Naive thymus-derived CD4-positive, alpha-beta T cell (primary cell): ENCODE measurements around the gene PSORS1C2. TPM values are rescaled to one million over a fixed set of nuclear protein-coding genes. Genes with fewer than 3 reads are reported as not detected.
"Not testable (repeated sequence)": the region's sequence is repeated elsewhere in the genome, so short reads cannot be mapped to it uniquely, and the experiment has no call there.

Experiments
- ATAC-seq: fragments of 150-1000 bp; cut with Tn5 transposase; 2 replicates; pipeline ENCODE4 v1.10.0; 2021; ENCODE audit warnings: mild to moderate bottlenecking, moderate library complexity
- CTCF ChIA-PET: fragments of 350-600 bp; sonication (Branson Sonifier 250); formaldehyde crosslinking; loops from one replicate; lab custom pipeline; 2021; ENCODE audit warnings: antibody characterized with exemption; lab: Charles Lee
- POLR2A ChIA-PET: fragments of 350-600 bp; sonication (Branson Sonifier 250); formaldehyde crosslinking; loops from one replicate; lab custom pipeline; 2021; ENCODE audit warnings: antibody characterized with exemption, inconsistent platforms; lab: Charles Lee
- DNase-seq, 9 donors: peaks; one replicate each; pipeline versions ENCODE4 v3.0.0 to v3.0.0-alpha.2; 2020 to 2022; ENCODE audit warnings: mixed read lengths in 1 of 9
- H3K27ac ChIP-seq: one replicate; pipeline ENCODE4 v1.7.0; 2013; ENCODE audit warnings: mild to moderate bottlenecking, low read depth, low read length, moderate library complexity
- H3K27me3 ChIP-seq, 2 donors: one replicate each; pipeline ENCODE4 v1.7.0; 2013; ENCODE audit warnings: low read length in 2 of 2, mild to moderate bottlenecking in 2 of 2, moderate library complexity in 2 of 2; ENCODE audit not compliant: control insufficient read depth in 2 of 2, insufficient read depth in 2 of 2
- H3K36me3 ChIP-seq, 3 experiments: 1 replicate in 2 of 3; 2 replicates in 1 of 3; pipeline ENCODE4 v1.7.0; 2013; ENCODE audit warnings: low read length in 3 of 3, mild to moderate bottlenecking in 3 of 3, moderate library complexity in 1 of 3; ENCODE audit not compliant: insufficient read depth in 3 of 3, control insufficient read depth in 2 of 3
- H3K4me1 ChIP-seq, 2 donors: one replicate each; pipeline ENCODE4 v1.7.0; 2013; ENCODE audit warnings: low read length in 2 of 2, mild to moderate bottlenecking in 2 of 2, moderate library complexity in 1 of 2; ENCODE audit not compliant: control insufficient read depth in 2 of 2, insufficient read depth in 2 of 2
- H3K4me3 ChIP-seq: 2 replicates; pipeline ENCODE4 v1.7.0; 2013; ENCODE audit warnings: mild to moderate bottlenecking, low read length
- H3K9me3 ChIP-seq, 3 experiments: 1 replicate in 2 of 3; 2 replicates in 1 of 3; pipeline ENCODE4 v1.7.0; 2013; ENCODE audit warnings: low read length in 3 of 3; ENCODE audit not compliant: control insufficient read depth in 2 of 3
- H3K27ac Mint-ChIP-seq, 9 donors: one replicate each; pipeline ENCODE4 v1.8.0; 2020 to 2022; ENCODE audit warnings: mixed read lengths in 9 of 9, mild to moderate bottlenecking in 8 of 9, moderate library complexity in 5 of 9, inconsistent platforms in 2 of 9
- H3K27me3 Mint-ChIP-seq, 5 donors: one replicate each; pipeline ENCODE4 v1.8.0; 2021 to 2022; ENCODE audit warnings: mixed read lengths in 5 of 5, mild to moderate bottlenecking in 1 of 5
- H3K36me3 Mint-ChIP-seq, 5 donors: one replicate each; pipeline ENCODE4 v1.8.0; 2020 to 2022; ENCODE audit warnings: mixed read lengths in 5 of 5, mild to moderate bottlenecking in 3 of 5, inconsistent platforms in 1 of 5
- H3K4me1 Mint-ChIP-seq, 7 donors: one replicate each; pipeline ENCODE4 v1.8.0; 2020 to 2022; ENCODE audit warnings: mixed read lengths in 7 of 7, mild to moderate bottlenecking in 3 of 7, inconsistent platforms in 1 of 7
- H3K4me3 Mint-ChIP-seq, 10 donors: one replicate each; pipeline ENCODE4 v1.8.0; 2020 to 2022; ENCODE audit warnings: mild to moderate bottlenecking in 10 of 10, mixed read lengths in 10 of 10, moderate library complexity in 6 of 10, inconsistent platforms in 2 of 10
- H3K9me3 Mint-ChIP-seq, 11 donors: one replicate each; pipeline ENCODE4 v1.8.0; 2020 to 2022; ENCODE audit warnings: mixed read lengths in 11 of 11, mild to moderate bottlenecking in 4 of 11, inconsistent platforms in 1 of 11, moderate library complexity in 1 of 11
- intact Hi-C, 2 donors: fragments of 100-400 bp; cut with micrococcal nuclease; formaldehyde crosslinking; loops; one replicate each; pipeline ENCODE4 v1.15.1; 2023
- polyA plus RNA-seq, 2 donors: library from polyadenylated mRNA; unstranded; fragments of 300-500 nt; fragmentation: Illumina TruSeq; gene quantifications; one replicate each; pipeline ENCODE4 v1.2.3, GENCODE V29; 2021
- total RNA-seq, 6 experiments: library from RNA in 5 of 6; stranded (reverse) in 5 of 6; gene quantifications; 1 replicate in 5 of 6; 2 replicates in 1 of 6; pipeline ENCODE4 v1.2.3 and lab custom pipeline; 2021 to 2026

The PSORS1C2 gene
- total and polyA plus RNA-seq, 7 experiments from 2014 or later = not detected

- Histone ChIP-seq H3K27ac (no peak overlapping the region), H3K4me1 (no peaks in the 10 kb centered on the region), H3K27me3 (no peaks in the 10 kb centered on the region), H3K36me3 (no peaks in the 10 kb centered on the region), H3K4me3 (no peak overlapping the region), H3K9me3 (no peaks in the 10 kb centered on the region)
- Mint-ChIP-seq H3K4me1 (peaks cover 0 to 6% (median 0%) of the 10 kb centered on the region in 7 donors), H3K27ac (no peak overlapping the region), H3K9me3 (no peaks in the 10 kb centered on the region), H3K36me3 (peaks cover 0 to 3% (median 0%) of the 10 kb centered on the region in 5 donors), H3K27me3 (no peaks in the 10 kb centered on the region), H3K4me3 (no peak overlapping the region)
- POLR2A ChIA-PET = interaction anchor here (1.0 to 2.3 kb wide), 2 partner anchors 10 to 12 kb away, joined by 3 to 13 read pairs; partner anchors contain the start of genes CCHCR1 and TCF19
- ATAC-seq = no peak
- DNase-seq = no peak
- intact Hi-C loops = no loop called here
- CTCF ChIA-PET = interaction anchor here (0.6 kb wide), 2 partner anchors 61 to 501 kb away, joined by 3 read pairs; no protein-coding TSS in a partner anchor
Measured at GRCh38 chr6:31169123-31169857, 30.4 kb upstream of the PSORS1C2 start.

GRCh38 chr6:31168606-31169005, 29.7 kb upstream of the PSORS1C2 start:
- H3K4me1 Mint-ChIP-seq = peaks cover 0 to 11% (median 0%) of the 10 kb centered on the region in 7 donors
- ChIA-PET POLR2A (interaction anchor here (0.7 to 2.3 kb wide), 2 partner anchors 10 to 429 kb away, joined by 3 to 13 read pairs; partner anchors contain the start of genes CCHCR1 and TCF19), CTCF (interaction anchor here (0.6 kb wide), 2 partner anchors 33 to 61 kb away, joined by 3 to 4 read pairs; no protein-coding TSS in a partner anchor)
- no peaks in the 10 kb centered on the region for H3K4me1 ChIP-seq
- H3K9me3 ChIP-seq = no peaks in the 10 kb centered on the region
- DNase-seq = no peak
- no peaks in the 10 kb centered on the region for H3K9me3 Mint-ChIP-seq
- no peak overlapping the region for H3K4me3 Mint-ChIP-seq
- H3K4me3 ChIP-seq = no peak overlapping the region
- H3K27ac Mint-ChIP-seq = peak overlapping the region in 2 of 9 donors; percentile 63 to 74
- H3K27ac ChIP-seq = no peak overlapping the region
- no peak for ATAC-seq
- H3K36me3 Mint-ChIP-seq = peaks cover 0 to 3% (median 0%) of the 10 kb centered on the region in 5 donors
- H3K27me3 ChIP-seq = no peaks in the 10 kb centered on the region
- no peaks in the 10 kb centered on the region for H3K27me3 Mint-ChIP-seq
- no peaks in the 10 kb centered on the region for H3K36me3 ChIP-seq
- intact Hi-C loops = no loop called here

GRCh38 chr6:31165986-31166385, 27.1 kb upstream of the PSORS1C2 start:
- DNase-seq (no peak), ATAC-seq (no peak)
- ChIA-PET CTCF (interaction anchor here (0.6 kb wide), 1 partner anchor 30 kb away, joined by 3 read pairs; no protein-coding TSS in a partner anchor), POLR2A (interaction anchor here (1.1 kb wide), 1 partner anchor 10 kb away, joined by 3 read pairs; no protein-coding TSS in a partner anchor)
- Histone ChIP-seq H3K36me3 (peaks cover 0 to 5% (median 0%) of the 10 kb centered on the region in 3 experiments), H3K27ac (no peak overlapping the region), H3K4me3 (no peak overlapping the region), H3K27me3 (no peaks in the 10 kb centered on the region), H3K4me1 (no peaks in the 10 kb centered on the region), H3K9me3 (no peaks in the 10 kb centered on the region)
- intact Hi-C loops = no loop called here
- Mint-ChIP-seq H3K27ac (no peak overlapping the region), H3K27me3 (no peaks in the 10 kb centered on the region), H3K36me3 (peaks cover 0 to 5% (median 0%) of the 10 kb centered on the region in 5 donors), H3K9me3 (no peaks in the 10 kb centered on the region), H3K4me1 (peaks cover 0 to 31% (median 0%) of the 10 kb centered on the region in 7 donors), H3K4me3 (no peak overlapping the region)

- H3K9me3 Mint-ChIP-seq, H3K36me3 ChIP-seq, H3K4me3 ChIP-seq, H3K27ac Mint-ChIP-seq, H3K27me3 ChIP-seq, H3K4me3 Mint-ChIP-seq, ATAC-seq, H3K27me3 Mint-ChIP-seq, DNase-seq, intact Hi-C loops, H3K9me3 ChIP-seq, H3K4me1 ChIP-seq, H3K27ac ChIP-seq, CTCF ChIA-PET, H3K36me3 Mint-ChIP-seq: not testable (repeated sequence)
- H3K4me1 Mint-ChIP-seq = peaks cover 0 to 35% (median 0%) of the 10 kb centered on the region in 7 donors
- POLR2A ChIA-PET = interaction anchor here (0.6 kb wide), 1 partner anchor 532 kb away, joined by 3 read pairs; no protein-coding TSS in a partner anchor
Measured at GRCh38 chr6:31165064-31165832, 26.4 kb upstream of the PSORS1C2 start.

GRCh38 chr6:31164475-31165063, 25.7 kb upstream of the PSORS1C2 start:
- intact Hi-C loops, POLR2A ChIA-PET, ATAC-seq, H3K27ac Mint-ChIP-seq, H3K4me3 ChIP-seq, H3K4me3 Mint-ChIP-seq, H3K27me3 Mint-ChIP-seq, H3K9me3 ChIP-seq, H3K4me1 ChIP-seq, H3K9me3 Mint-ChIP-seq, H3K27ac ChIP-seq, H3K27me3 ChIP-seq, H3K36me3 ChIP-seq, DNase-seq: not testable (repeated sequence)
- H3K4me1 Mint-ChIP-seq = peaks cover 0 to 41% (median 5%) of the 10 kb centered on the region in 7 donors
- CTCF ChIA-PET = interaction anchor here (0.8 kb wide), 1 partner anchor 202 kb away, joined by 6 read pairs; no protein-coding TSS in a partner anchor
- H3K36me3 Mint-ChIP-seq = peaks cover 0 to 10% (median 0%) of the 10 kb centered on the region in 5 donors

GRCh38 chr6:31163922-31164321, 25.1 kb upstream of the PSORS1C2 start:
- no peak overlapping the region for H3K4me3 ChIP-seq
- Mint-ChIP-seq H3K27me3 (no peaks in the 10 kb centered on the region), H3K36me3 (peaks cover 0 to 10% (median 0%) of the 10 kb centered on the region in 5 donors), H3K4me3 (no peak overlapping the region), H3K4me1 (peaks cover 5 to 48% (median 11%) of the 10 kb centered on the region in 7 donors), H3K27ac (peak overlapping the region in 1 of 9 donors; percentile 26), H3K9me3 (no peaks in the 10 kb centered on the region)
- DNase-seq (no peak), ATAC-seq (no peak)
- H3K27ac ChIP-seq = no peak overlapping the region
- ChIA-PET POLR2A (interaction anchor here (0.6 kb wide), 1 partner anchor 15 kb away, joined by 3 read pairs; no protein-coding TSS in a partner anchor), CTCF (interaction anchor here (0.8 kb wide), 1 partner anchor 202 kb away, joined by 6 read pairs; no protein-coding TSS in a partner anchor)
- no peaks in the 10 kb centered on the region for H3K9me3 ChIP-seq
- intact Hi-C loops = no loop called here
- H3K4me1 ChIP-seq = peaks cover 8 to 10% of the 10 kb centered on the region in 2 donors
- no peaks in the 10 kb centered on the region for H3K27me3 ChIP-seq
- peaks cover 0 to 5% (median 0%) of the 10 kb centered on the region in 3 experiments for H3K36me3 ChIP-seq
